H54 (cell line): ENCODE measurements around the gene TXNL4A.

Source experiments
- DNase-seq: peaks from one replicate; pipeline ENCODE4 v3.0.0; 2011; ENCODE audit warnings: low spot score, mixed read lengths; ENCODE audit not compliant: insufficient read length
- FAIRE-seq: peaks from 3 replicates; lab custom pipeline; 2011; peaks lifted over from hg19 to GRCh38; lab: Jason Lieb, UNC
- POLR2A ChIP-seq: IDR thresholded peaks from 2 replicates; pipeline ENCODE4 v1.6.1; 2011; ENCODE audit warnings: low read depth, mild to moderate bottlenecking, low read length

The TXNL4A gene

DNA sequence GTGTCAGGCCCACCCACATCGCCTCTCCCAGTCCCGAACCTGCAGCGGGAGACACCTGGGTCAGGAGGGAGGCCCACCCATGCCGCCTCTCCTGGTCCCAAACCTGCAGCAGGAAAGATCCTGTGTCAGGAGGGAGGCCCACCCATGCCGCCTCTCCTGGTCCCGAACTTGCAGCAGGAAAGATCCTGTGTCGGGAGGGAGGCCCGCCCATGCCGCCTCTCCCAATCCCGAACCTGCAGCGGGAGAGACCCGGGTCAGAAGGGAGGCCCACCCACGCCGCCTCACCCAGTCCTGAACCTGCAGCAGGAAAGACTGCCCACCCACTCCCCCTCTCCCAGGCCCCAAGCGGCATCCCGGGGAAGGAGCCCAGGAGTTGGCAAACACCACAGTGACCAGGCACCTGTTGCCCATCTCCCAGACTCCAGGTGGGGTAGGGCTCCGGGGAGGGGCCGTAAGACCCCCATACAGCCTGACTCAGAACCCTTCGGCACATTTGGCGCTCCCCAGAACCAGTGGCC lies 44.7 kb downstream of the TXNL4A start:
- no peak for TF ChIP-seq POLR2A
- DNase-seq, result no peak
- FAIRE-seq, result no peak

GRCh38 chr18:79942786-79943607 lies 45.4 kb downstream of the TXNL4A start:
- no peak for TF ChIP-seq POLR2A
- no peak for FAIRE-seq
- no peak for DNase-seq

DNA sequence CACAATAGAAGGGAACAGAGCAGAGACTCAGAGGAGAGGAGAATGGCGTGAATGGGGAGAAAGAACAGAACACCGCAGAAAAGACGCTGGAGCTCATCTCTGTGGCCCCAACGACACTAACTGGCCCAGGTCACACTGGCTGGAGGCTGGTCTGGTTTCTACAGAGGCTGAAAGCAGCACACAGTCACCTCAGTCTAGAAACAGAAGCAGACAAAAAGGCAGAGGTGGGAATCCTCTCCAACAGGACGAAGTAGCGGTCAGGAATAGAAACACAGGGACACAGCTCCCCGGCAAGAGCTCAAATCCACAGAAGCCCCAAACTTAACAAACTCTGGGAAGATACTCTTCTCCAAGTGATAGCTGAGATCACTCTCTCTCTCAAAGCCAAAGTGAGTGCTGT lies 46.2 kb downstream of the TXNL4A start:
- TF ChIP-seq POLR2A, result no peak
- no peak for FAIRE-seq
- DNase-seq, result no peak

DNA sequence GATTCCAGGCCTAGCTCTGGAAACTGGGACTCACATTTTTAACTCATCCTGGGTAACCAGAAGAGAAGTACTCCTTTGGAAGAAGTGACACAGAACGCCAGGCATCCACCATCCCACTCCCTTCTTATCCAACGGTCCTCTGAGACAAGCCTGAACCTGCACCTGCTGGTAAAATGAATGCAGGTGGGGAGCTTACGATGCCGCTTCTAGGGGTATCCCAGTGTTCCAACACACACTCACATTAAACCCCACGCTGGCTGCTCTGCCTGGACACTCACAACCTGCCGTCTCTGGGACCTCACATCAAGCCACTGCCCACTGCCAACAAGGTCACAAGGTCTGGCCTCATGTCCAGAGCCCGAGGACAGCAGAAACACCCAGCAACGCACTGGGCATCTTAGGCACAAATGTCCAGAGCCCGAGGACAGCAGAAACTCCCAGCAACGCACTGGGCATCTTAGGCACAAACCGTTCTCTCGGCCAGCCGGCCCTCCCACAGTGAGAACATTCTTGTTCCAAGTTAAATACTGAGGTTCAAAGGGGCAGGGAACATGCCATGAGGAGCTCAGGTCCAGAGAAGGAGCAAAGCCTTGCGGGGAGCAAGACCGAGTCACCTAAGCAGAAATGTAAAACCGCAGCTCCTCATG lies 46.8 kb downstream of the TXNL4A start:
- DNase-seq, result no peak
- TF ChIP-seq POLR2A, result no peak
- FAIRE-seq, result no peak

GRCh38 chr18:79940814-79941472 lies 47.4 kb downstream of the TXNL4A start:
- DNase-seq, result no peak
- no peak for TF ChIP-seq POLR2A
- FAIRE-seq, result no peak

GRCh38 chr18:79940126-79940813 lies 48.1 kb downstream of the TXNL4A start:
- no peak for TF ChIP-seq POLR2A
- FAIRE-seq (no peak), DNase-seq (no peak)

DNA sequence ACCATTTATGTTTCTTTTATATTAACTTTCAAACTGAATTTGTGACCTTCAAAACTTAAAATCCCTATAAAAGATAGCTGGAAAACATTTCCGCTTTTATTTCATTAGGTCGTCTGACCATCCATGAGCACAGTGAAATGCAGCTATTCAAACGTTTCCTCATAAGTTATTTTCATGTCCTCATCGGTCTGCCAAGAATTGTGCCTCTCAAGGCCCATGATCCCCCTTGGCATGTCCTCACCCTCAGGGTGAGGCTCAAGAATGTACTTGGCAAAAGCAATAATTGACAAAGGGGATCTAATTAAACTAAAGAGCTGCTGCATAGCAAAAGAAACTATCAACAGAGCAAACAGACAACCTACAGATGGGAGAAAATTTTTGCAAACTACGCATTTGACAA lies 49.3 kb downstream of the TXNL4A start:
- FAIRE-seq (no peak), DNase-seq (no peak)
- TF ChIP-seq POLR2A, result no peak

- no peak for FAIRE-seq
- no peak for TF ChIP-seq POLR2A
- DNase-seq, result no peak
Observed at GRCh38 chr18:79938196-79938595, 50.2 kb downstream of the TXNL4A start.

- no peak for DNase-seq
- no peak for TF ChIP-seq POLR2A
- no peak for FAIRE-seq
Observed at GRCh38 chr18:79937103-79937860, 51.1 kb downstream of the TXNL4A start.

- no peak for DNase-seq
- no peak for TF ChIP-seq POLR2A
- no peak for FAIRE-seq
Observed at GRCh38 chr18:79936641-79937040, 51.7 kb downstream of the TXNL4A start.

DNA sequence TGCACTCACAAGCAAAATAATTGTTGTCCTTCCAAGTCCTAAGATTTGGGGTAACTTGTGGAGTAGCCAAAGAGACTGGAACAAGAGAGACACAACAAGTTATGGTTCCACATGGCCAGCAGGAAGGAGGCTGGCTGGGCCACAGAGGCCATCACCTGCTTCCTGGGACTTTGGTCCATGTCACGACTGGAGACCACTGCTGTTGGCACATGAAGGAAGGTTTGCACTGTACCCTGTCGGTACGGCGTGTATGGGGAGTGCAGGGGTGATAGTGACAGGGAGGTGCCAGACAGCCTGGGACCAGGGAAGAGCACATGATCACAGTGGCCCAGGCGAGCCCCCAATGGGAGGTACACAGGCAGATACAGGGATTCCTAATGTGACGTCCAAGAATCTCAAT lies 52.4 kb downstream of the TXNL4A start:
- TF ChIP-seq POLR2A, result no peak
- no peak for DNase-seq
- FAIRE-seq, result no peak

DNA sequence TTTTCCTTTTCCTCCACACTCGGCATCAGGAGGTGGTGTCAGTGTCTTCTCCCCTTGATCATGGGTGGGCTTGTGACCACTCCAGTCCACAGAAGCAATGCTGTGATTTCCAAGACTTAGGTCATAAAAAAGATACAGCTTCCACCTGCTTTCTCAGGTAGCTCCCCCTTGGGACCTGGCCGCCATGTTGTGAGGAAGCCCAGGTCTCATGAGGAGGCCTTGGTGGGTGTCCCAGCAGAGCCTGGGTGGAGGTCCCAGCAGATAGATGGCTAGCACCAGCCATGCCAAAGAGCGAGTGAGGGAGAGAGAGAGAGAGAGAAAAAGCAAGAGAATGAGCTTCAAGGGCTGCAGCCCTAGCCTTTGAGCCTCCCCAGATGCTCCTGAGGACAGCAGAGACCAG lies 52.9 kb downstream of the TXNL4A start:
- no peak for TF ChIP-seq POLR2A
- FAIRE-seq, result no peak

GRCh38 chr18:79935098-79935480 lies 53.3 kb downstream of the TXNL4A start:
- no peak for FAIRE-seq
- no peak for DNase-seq
- TF ChIP-seq POLR2A, result no peak

More for the DNA sequence above, 52.9 kb downstream of the TXNL4A start:
- no peak for DNase-seq
